NCI-H146 (cell line): Measurements from ENCODE around the gene TNRC6B.
"Not testable (repeated sequence)": the region's sequence is repeated elsewhere in the genome, so short reads cannot be mapped to it uniquely, and the experiment has no call there.

Experiments used
- DNase-seq: peaks from one replicate; lab custom pipeline; 2025; lab: John Stamatoyannopoulos, UW

TNRC6B gene

GRCh38 chr22:40181323-40181722, 3.6 kb downstream of the TNRC6B start:
- DNase-seq = no peak

DNA sequence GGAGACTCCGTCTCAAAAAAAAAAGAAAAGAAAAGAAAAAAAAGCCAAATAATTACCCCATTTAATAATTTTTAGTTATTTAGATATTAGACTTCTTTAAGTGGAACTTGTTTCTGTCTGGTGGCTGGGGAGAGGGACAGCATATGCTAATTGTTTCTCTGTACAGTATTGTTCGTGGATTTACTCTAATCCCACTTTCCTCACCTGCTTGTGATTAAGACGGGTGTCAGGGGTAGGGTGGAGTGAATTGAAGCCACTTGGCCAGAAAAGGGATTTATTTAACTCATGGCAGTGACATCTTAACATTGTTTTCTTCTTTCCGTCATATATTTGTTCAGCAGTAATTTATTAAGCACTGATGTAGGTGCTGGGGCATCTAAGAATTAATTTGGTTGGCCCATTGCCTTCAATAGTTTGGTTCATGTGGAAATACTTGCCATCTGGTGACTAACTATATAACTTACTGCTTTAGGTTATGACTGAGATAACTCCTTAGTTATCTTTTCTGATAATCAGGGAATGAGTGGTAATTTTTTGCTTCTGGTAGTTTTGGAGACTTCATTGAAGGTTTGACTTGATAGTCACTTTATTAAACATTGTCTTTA, 4.6 kb downstream of the TNRC6B start:
- no peak for DNase-seq

DNA sequence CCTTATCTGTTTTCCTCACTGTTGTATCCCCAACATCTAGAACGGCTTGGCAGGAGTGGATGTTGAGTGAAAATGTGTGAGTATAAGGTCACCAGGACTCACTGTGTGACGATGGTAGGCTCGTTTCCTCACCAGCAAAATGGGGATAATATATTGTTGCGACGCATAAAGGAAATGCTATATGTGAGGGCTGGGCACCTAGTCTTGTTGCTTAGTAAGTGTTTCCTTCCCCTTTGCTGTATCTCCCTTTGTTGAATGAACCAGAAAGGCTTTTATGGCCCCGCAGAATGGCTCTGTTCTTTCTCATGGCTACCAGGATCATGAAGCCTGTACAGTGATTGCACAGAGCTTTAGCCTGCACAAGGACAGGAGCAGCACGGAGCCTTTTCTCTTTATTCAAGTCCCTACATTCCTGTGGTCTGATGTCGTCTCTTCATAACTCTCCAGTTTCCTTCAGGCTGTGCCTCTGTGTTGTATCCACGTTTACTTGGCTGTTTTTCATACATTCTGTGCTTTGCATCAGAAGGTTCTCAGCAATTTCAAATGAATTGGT, 5.4 kb downstream of the TNRC6B start:
- no peak for DNase-seq

DNA sequence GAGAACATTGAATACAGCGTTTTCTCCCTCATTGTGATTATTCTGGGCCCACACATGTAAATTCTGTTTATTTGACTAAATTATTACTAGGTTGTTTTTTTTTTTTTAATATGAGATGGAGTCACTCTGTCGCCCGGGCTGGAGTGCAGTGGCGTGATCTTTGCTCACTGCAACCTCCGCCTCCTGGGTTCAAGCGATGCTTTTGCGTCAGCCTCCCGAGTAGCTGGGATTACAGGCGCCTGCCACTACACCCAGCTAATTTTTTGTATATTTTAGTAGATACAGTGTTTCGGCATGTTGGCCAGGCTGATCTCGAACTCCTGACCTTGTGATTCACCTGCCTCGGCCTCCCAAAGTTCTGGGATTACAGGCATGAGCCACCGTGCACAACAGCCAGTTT, 5.9 kb downstream of the TNRC6B start:
- not testable (repeated sequence) for DNase-seq

GRCh38 chr22:40187389-40187788, 9.7 kb downstream of the TNRC6B start:
- DNase-seq = no peak

DNA sequence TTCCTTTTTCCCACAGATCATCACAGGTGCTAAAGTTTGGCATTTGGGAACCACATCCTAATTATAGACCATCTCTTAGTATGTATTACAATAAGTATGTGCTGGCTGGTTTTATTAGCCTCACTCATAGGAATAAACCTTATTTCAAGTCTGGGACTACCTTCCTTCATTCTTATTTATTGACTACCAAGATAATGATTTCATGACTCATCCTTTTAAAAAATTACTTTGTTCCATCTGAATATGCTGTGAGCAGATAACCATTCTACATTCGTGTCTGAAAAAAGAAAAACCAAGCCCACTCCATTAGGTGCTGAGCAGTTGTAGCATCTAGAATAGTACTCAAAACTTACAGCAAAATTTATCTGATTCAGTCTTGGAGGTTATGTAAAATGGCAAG, 12.3 kb downstream of the TNRC6B start:
- DNase-seq = no peak

- DNase-seq = no peak
These were observed 12.8 kb downstream of the TNRC6B start for GRCh38 chr22:40190501-40190900.

DNA sequence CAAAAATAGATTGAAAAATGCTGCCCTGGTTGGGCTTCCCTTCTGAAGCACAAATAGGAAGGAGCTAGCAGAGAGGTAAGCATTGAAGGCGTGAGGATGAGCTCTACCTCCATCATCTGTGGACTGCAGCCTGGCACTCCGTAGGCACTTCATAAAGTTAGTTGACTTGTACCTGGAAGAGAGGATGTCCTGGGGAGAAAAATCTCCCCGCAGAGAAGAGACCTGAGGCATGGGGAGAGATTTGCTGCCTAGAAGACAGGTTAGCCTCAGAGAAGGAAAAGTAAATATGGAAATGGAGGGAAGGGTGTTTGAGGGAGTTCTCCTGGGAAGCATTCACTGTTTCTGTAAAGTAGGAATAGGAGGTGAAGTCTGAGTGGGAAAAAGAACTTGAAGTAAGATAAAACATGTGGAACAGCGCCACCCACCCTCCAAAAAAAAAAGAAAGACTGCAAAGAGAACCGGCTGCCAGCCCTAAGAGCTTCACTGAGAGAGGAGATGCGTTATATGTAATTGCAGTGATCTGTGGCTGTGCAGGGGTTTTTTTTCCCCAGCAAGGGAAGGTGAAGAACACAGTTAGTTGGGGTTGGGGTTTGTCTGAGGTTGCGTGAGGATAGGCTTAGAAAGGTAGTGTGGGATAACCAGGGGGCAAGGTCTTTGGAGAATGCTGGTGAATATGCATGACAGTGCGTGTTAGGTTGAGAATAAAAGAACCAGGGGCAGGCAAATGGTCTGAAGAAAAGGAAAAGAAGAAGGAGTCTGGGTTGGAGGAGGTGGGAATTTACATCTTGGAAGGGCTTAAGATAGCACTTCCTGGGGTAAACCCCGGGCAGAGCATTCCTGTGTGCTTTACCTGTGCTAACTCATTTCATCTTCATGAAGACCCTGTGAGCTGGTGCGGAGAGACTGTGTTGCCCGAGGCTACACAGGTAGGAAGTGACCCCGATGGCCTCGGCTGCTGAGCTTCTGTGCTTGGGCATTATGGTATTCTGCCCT, 16.0 kb downstream of the TNRC6B start:
- no peak for DNase-seq

- DNase-seq = no peak
These were observed 16.9 kb downstream of the TNRC6B start for GRCh38 chr22:40194656-40195055.

DNA sequence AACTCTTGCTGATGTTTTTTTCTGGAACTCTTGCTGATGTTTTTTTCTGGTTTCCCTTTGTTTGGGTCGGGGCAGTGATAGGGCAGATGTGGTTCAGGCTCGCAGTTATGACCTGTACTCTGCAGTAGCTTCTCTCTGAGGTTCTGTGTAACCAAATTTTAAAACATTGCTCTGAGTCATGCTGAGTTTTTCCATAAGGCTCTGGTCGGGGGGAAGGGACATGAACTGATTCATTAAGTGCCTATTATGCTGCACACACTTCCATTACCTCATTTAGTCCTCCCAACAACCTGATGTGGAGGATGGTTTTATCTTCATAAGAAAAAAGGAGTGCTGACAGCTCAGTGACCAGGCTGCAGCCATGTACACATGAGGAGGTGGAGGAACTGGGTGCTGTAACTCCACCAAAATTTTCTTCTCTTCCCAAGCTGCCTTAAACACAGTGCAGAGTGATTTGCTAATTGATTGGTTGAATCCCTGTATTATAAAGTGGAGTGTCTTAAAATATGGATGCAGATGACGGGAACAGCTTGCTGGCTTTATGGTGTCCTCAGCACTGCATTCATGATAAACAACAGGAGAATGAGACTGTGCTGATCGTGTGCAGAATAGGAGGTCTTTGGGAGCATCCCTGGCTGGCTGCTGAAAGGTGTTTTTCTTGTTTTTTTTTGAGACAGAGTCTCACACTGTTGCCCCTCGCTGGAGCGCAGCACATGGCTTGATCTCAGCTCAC, 19.1 kb downstream of the TNRC6B start:
- no peak for DNase-seq

DNA sequence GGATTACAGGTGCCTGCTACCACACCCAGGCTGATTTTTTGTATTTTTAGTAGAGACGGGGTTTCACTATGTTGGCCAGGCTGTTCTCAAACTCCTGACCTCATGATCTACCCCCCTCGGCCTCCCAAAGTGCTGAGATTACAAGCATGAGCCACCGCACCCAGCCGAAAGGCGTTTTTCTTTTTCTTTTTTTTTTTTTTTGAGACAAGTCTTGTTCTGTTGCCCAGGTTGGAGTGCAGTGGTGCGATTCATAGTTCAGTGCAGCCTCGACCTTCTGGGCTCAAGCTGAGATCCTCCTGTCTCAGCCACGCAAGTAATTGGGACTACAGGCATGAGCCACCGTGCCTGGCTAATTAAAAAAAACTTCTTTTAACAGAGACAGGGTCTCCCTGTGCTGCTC, 19.7 kb downstream of the TNRC6B start:
- not testable (repeated sequence) for DNase-seq

DNA sequence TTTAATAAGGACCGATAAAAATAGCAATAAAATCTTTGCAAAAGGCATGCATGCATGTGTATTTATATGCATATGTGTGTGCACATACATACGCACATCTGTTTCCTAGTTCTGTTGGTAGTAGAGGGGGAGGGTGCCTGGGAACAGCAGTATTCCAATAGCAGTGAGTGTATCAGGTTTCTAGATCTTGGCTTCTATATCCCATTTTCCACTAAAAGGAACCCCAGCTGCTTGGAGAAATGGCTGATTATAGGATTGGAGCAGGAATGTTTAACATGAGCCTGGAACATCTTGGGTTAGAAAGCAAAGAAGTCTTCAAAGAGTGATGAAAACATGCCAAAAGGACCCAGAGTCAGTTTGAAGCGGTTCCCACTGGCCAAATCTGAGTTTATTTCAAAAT, 21.0 kb downstream of the TNRC6B start:
- no peak for DNase-seq

DNA sequence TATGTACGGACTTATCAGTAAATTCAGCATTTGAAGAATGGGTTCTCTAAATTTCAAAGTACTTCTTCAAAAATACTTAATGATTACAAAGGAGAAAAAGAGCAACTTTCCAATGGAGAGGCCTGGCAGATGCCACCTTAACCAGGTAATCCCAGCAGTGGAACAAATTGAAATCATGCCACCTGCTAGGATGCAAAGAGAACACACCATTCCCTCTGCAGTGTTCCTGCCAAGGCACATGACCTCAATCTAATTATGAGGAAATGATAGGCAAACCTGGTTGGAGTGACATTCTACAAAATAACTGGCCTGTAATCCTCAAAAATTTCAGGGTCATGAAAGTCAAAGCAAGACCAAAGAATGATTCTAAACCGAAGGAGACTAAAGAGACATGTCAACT, 21.5 kb downstream of the TNRC6B start:
- no peak for DNase-seq

DNA sequence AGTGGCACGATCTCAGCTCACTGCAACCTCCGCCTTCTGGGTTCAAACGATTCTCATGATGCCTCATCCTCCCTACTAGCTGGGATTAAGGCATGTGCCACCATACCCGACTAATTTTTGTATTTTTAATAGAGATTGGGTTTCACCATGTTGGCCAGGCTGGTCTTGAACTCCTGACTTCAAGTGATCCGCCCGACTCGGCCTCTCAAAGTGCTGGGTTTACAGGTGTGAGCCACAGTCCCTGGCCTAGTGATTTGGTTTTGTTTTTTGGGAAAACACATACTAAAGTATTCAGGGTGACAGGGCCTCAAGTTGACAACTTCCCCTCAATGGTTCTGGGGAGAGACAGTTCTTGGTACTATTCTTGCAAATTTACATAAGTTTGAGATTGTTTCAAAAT, 22.1 kb downstream of the TNRC6B start:
- no peak for DNase-seq

GRCh38 chr22:40200795-40201530, 23.2 kb downstream of the TNRC6B start:
- DNase-seq = no peak

DNA sequence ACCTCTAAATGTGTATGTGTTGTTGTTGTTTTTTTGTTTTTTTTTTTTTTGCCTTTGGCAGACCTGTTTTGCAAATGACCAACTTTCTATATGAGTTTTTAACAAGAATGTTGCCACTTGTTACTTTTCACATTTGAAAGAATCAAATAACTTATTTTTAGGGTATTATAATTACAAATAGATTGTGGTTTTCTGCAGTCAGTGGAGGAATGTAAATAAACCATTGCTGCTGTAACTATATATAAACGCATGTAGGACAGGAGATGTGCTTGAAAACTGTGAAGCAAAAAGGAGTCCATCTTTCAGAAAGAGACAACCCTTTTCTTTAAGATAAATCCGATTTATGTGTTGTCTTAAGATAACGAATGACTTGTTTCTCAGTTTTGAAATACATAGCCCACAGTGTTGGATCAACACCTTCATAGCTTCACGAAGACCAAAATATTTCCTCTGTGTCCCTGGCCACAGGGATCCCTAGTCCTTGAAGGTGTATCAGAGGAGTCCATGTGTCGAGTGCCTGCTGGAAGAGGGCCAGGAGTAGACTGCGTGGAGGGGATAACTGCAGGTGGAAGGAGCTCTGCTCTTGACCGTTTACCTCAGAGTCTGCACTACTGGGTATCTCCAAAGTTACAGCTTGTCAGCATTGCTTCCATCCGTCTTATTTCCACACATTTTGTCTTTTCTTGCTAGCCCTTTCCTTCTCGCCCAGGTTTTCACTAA, 24.7 kb downstream of the TNRC6B start:
- DNase-seq = no peak

DNA sequence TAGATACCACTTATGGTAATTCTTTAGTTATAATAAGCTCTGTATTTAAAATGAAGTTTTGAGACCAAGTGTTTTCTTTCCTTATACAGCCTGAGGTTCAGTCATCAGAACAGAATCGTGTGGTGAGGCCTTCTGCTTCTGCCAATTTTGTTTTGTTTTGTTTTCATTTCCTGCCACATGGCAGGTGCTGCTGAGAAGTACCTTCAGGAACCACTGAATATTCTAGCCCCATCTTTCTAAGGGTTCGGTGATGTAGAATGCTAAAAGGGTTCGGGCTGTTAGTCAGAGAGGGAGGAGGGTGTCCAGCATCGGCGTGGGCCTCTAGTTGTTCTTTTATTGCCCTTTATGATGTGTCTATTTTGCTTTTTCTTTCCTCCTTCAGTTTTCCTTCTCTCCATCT, 25.8 kb downstream of the TNRC6B start:
- DNase-seq = peak; percentile 20

GRCh38 chr22:40204321-40205116, 26.8 kb downstream of the TNRC6B start:
- DNase-seq = peak; percentile 61

- no peak for DNase-seq
These were observed 28.8 kb downstream of the TNRC6B start for GRCh38 chr22:40206561-40206960.

DNA sequence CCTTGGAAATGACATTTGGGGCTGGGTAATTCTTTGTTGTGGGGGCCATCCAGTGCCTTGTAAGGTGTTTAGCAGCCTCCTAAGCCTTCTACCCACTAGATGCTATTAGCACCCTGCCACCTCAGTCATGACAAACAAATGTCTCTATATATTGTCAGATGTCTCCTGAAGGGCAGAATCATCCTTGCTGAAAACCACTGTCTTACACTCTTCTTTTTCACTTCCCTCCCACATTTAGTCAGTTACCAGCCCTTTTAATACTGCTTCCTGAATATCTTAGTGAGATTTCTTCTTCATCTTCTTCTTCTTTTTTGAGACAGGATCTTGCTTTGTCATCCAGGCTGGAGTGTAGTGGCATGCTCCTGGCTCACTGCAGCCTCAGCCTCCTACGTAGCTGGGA, 33.1 kb downstream of the TNRC6B start:
- DNase-seq = no peak
